HG03095 (cell line): ENCODE data around the gene CIART.
"Not testable (repeated sequence)": the region's sequence is repeated elsewhere in the genome, so short reads cannot be mapped to it uniquely, and the experiment has no call there.

ENCODE experiments used
- ATAC-seq: cut with Tn5 transposase; IDR thresholded peaks from one replicate; pipeline ENCODE4 v1.9.1; 2021; ENCODE audit warnings: moderate library complexity; ENCODE audit not compliant: unreplicated experiment

Gene CIART

GRCh38 chr1:150302338-150302737 is 20.0 kb downstream of the CIART start:
- ATAC-seq: no peak

- no peak for ATAC-seq
These were observed 20.5 kb downstream of the CIART start for GRCh38 chr1:150302902-150303301.

GRCh38 chr1:150308585-150308984 is 26.2 kb downstream of the CIART start:
- not testable (repeated sequence) for ATAC-seq

- ATAC-seq: no peak
These were observed 27.6 kb downstream of the CIART start for GRCh38 chr1:150309758-150310508.

- ATAC-seq: no peak
These were observed 29.4 kb downstream of the CIART start for GRCh38 chr1:150311762-150312161.

- not testable (repeated sequence) for ATAC-seq
These were observed 32.3 kb downstream of the CIART start for GRCh38 chr1:150314691-150315090.

- no peak for ATAC-seq
These were observed 38.3 kb downstream of the CIART start for GRCh38 chr1:150320667-150320978.

- ATAC-seq: no peak
These were observed 39.4 kb downstream of the CIART start for GRCh38 chr1:150321826-150322166.

GRCh38 chr1:150322310-150322709 is 40.0 kb downstream of the CIART start:
- ATAC-seq: no peak

- no peak for ATAC-seq
These were observed 50.4 kb downstream of the CIART start for GRCh38 chr1:150332651-150333290.
